Trophoblast cell (in vitro differentiated cells and primary cell): ENCODE results near the gene THADA.

Experiments used
- DNase-seq, 2 donors: peaks; one replicate each; pipeline ENCODE4 v3.0.0-alpha.2; 2016
- H2AFZ ChIP-seq: 2 replicates; pipeline ENCODE4 v1.6.1; 2013; ENCODE audit warnings: low read length, moderate library complexity, mild to moderate bottlenecking; ENCODE audit not compliant: insufficient read depth, poor library complexity
- H2AK5ac ChIP-seq: 2 replicates; pipeline ENCODE4 v1.6.1; 2013; ENCODE audit warnings: mild to moderate bottlenecking, low read length
- H2BK120ac ChIP-seq: 2 replicates; pipeline ENCODE4 v1.6.1; 2013; ENCODE audit warnings: low read length, mild to moderate bottlenecking, moderate library complexity; ENCODE audit not compliant: insufficient read depth, poor library complexity
- H2BK12ac ChIP-seq: 2 replicates; pipeline ENCODE4 v1.6.1; 2013; ENCODE audit warnings: mild to moderate bottlenecking, low read length, moderate library complexity
- H2BK5ac ChIP-seq: 2 replicates; pipeline ENCODE4 v1.6.1; 2013; ENCODE audit warnings: low read length, low read depth, moderate library complexity, mild to moderate bottlenecking; ENCODE audit not compliant: poor library complexity
- H3K14ac ChIP-seq: 2 replicates; pipeline ENCODE4 v1.6.1; 2013; ENCODE audit warnings: mild to moderate bottlenecking, low read length
- H3K18ac ChIP-seq: 2 replicates; pipeline ENCODE4 v1.6.1; 2013; ENCODE audit warnings: mild to moderate bottlenecking, low read length
- H3K23ac ChIP-seq: 2 replicates; pipeline ENCODE4 v1.6.1; 2013; ENCODE audit warnings: low read length
- H3K27ac ChIP-seq: 2 replicates; pipeline ENCODE4 v1.5.1; 2013; ENCODE audit warnings: low read depth, mild to moderate bottlenecking, inconsistent platforms, low read length, moderate library complexity
- H3K27me3 ChIP-seq: 2 replicates; pipeline ENCODE4 v1.6.1; 2013; ENCODE audit warnings: inconsistent platforms, mild to moderate bottlenecking, low read length, moderate library complexity; ENCODE audit not compliant: insufficient read depth
- H3K36me3 ChIP-seq, 2 experiments: 1 replicate in 1 of 2; 2 replicates in 1 of 2; pipeline ENCODE4 v1.6.1; 2013; ENCODE audit warnings: low read length in 2 of 2, mild to moderate bottlenecking in 2 of 2, moderate library complexity in 1 of 2; ENCODE audit not compliant: insufficient read depth in 2 of 2, control insufficient read depth in 1 of 2
- H3K4ac ChIP-seq: 2 replicates; pipeline ENCODE4 v1.6.1; 2013; ENCODE audit warnings: low read depth, mild to moderate bottlenecking, low read length, moderate library complexity
- H3K4me1 ChIP-seq, 2 experiments: 1 replicate in 1 of 2; 2 replicates in 1 of 2; pipeline ENCODE4 v1.6.1; 2013; ENCODE audit warnings: low read length in 2 of 2, mild to moderate bottlenecking in 2 of 2, moderate library complexity in 1 of 2; ENCODE audit not compliant: insufficient read depth in 2 of 2, control insufficient read depth in 1 of 2
- H3K4me2 ChIP-seq: 2 replicates; pipeline ENCODE4 v1.6.1; 2013; ENCODE audit warnings: inconsistent platforms, mild to moderate bottlenecking, low read length, moderate library complexity
- H3K4me3 ChIP-seq: 2 replicates; pipeline ENCODE4 v1.5.1; 2013; ENCODE audit warnings: mild to moderate bottlenecking, low read depth, low read length, inconsistent platforms
- H3K79me1 ChIP-seq: one replicate; pipeline ENCODE4 v1.6.1; 2013; ENCODE audit warnings: low read length
- H3K79me2 ChIP-seq: 2 replicates; pipeline ENCODE4 v1.6.1; 2013; ENCODE audit warnings: low read length, mild to moderate bottlenecking; ENCODE audit not compliant: control insufficient read depth, insufficient read depth, poor library complexity
- H3K9ac ChIP-seq: 2 replicates; pipeline ENCODE4 v1.6.1; 2013; ENCODE audit warnings: mild to moderate bottlenecking, low read length
- H3K9me3 ChIP-seq: 2 replicates; pipeline ENCODE4 v1.6.1; 2013; ENCODE audit warnings: low read depth, mild to moderate bottlenecking, control low read depth, inconsistent platforms, low read length; ENCODE audit not compliant: insufficient read depth
- H4K12ac ChIP-seq: 2 replicates; pipeline ENCODE4 v1.6.1; 2013; ENCODE audit warnings: low read depth, mild to moderate bottlenecking, low read length, moderate library complexity
- H4K8ac ChIP-seq: 2 replicates; pipeline ENCODE4 v1.6.1; 2013; ENCODE audit warnings: low read depth, mild to moderate bottlenecking, low read length, moderate library complexity
- H4K91ac ChIP-seq: one replicate; pipeline ENCODE4 v1.6.1; 2013; ENCODE audit warnings: low read depth, mild to moderate bottlenecking, low read length, moderate library complexity
- WGBS: extraction: QIAGEN DNeasy Blood & Tissue Kit; methylation state at CpG from one replicate; pipeline ENCODE4 v1.1.7; 2013; ENCODE audit warnings: missing lambda C conversion rate; ENCODE audit not compliant: insufficient read length, insufficient coverage; ENCODE audit errors: extremely low coverage; 5-methylcytosine and 5-hydroxymethylcytosine counted together

THADA gene

DNA sequence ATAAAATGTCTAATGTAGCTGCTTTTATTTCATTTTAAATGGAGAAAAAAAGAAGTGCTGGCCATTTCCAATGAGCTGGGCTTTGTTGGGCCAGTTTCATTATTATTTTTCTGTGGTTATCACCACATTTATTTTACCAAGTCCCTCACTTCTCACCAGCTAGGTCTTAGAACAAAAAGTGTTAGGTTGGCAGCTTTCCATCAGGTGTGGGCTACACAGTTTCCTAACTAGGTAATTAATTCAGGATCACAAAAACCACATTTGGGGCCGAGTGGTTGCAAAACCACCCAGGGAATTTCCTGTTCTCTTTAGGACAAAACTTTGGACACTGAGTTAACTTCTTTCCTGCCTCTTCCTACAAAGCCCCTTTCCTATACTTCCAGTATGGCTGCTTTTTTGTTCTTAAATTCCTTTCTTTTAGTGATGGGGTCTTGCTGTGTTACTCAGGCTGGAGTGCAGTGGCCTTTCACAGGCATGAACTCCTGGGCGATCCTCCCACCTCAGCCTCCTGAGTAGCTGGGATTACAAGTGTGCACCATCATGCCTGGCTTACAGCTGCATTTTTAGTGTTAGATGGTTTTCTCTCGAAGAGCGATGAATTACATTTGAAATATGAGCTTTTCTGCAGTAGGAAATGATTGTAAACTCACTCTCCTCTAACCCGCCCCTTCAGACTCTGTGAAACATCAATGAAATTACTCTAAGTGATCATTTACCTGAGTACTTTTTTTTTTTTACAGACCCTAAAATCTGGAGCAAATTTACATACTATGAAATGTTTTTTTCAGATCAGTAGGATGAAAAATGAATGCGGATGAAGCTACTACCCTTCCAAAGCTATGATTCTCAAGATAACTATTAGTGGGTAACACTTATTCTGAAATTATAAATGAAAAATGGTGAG is 366.8 kb downstream of the THADA start:
- no peak overlapping the region for H2AFZ ChIP-seq
- no peak overlapping the region for H4K91ac ChIP-seq
- no CpG with 5 or more reads among the region's 6 CpGs for WGBS
- no peak overlapping the region for H3K9ac ChIP-seq
- no peak overlapping the region for H4K8ac ChIP-seq
- no peak overlapping the region for H3K23ac ChIP-seq
- no peak overlapping the region for H3K18ac ChIP-seq
- H2AK5ac ChIP-seq: no peak overlapping the region
- no peak overlapping the region for H3K4ac ChIP-seq
- H3K4me2 ChIP-seq: no peak overlapping the region
- H2BK12ac ChIP-seq: no peak overlapping the region
- H3K27me3 ChIP-seq: no peaks in the 10 kb centered on the region
- peak overlapping the region; percentile 12 for H3K27ac ChIP-seq
- H3K4me3 ChIP-seq: no peak overlapping the region
- H3K79me2 ChIP-seq: peaks cover 35% of the 10 kb centered on the region
- no peak overlapping the region for H4K12ac ChIP-seq
- H3K36me3 ChIP-seq: peaks cover 14 to 18% of the 10 kb centered on the region in 2 experiments
- peaks cover 35% of the 10 kb centered on the region for H3K79me1 ChIP-seq
- no peak overlapping the region for H2BK120ac ChIP-seq
- no peaks in the 10 kb centered on the region for H3K9me3 ChIP-seq
- peaks cover 11 to 12% of the 10 kb centered on the region in 2 experiments for H3K4me1 ChIP-seq
- DNase-seq: no peak
- H2BK5ac ChIP-seq: no peak overlapping the region
- no peak overlapping the region for H3K14ac ChIP-seq

DNA sequence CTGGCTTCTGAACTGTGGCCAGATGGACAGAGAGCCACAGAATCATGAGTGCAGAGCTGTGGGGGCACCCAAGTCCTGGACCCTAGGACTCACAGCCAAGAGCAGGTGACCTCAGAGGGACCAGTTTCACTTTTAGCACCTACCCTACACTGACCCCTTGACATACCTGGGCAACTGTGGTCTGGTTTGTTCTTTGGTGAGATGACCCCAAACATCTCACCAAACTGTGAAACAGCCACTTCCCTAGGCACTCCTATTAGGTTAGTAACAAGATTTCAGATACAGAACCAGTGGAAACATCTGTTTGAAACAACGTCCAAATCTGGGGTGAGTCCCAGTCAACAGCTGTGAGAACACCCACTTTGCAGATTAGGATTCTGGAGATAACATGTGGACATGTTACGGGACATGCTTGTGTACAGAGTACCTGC is 367.5 kb downstream of the THADA start:
- no peak for DNase-seq
- no peak overlapping the region for H3K4me3 ChIP-seq
- H3K79me2 ChIP-seq: peaks cover 37% of the 10 kb centered on the region
- H2BK120ac ChIP-seq: no peak overlapping the region
- H3K9ac ChIP-seq: no peak overlapping the region
- no peak overlapping the region for H3K23ac ChIP-seq
- H3K4me1 ChIP-seq: peaks cover 11 to 12% of the 10 kb centered on the region in 2 experiments
- no peak overlapping the region for H2AFZ ChIP-seq
- peak overlapping the region; percentile 9 for H3K18ac ChIP-seq
- no peak overlapping the region for H3K4ac ChIP-seq
- peak overlapping the region; percentile 34 for H2AK5ac ChIP-seq
- H2BK12ac ChIP-seq: peak overlapping the region; percentile 37
- no peak overlapping the region for H4K12ac ChIP-seq
- H3K79me1 ChIP-seq: peaks cover 36% of the 10 kb centered on the region
- no peak overlapping the region for H4K91ac ChIP-seq
- no peak overlapping the region for H3K4me2 ChIP-seq
- H3K14ac ChIP-seq: peak overlapping the region; percentile 13
- no peak overlapping the region for H2BK5ac ChIP-seq
- no CpG with 5 or more reads among the region's 2 CpGs for WGBS
- no peak overlapping the region for H3K27ac ChIP-seq
- no peak overlapping the region for H4K8ac ChIP-seq
- H3K27me3 ChIP-seq: no peaks in the 10 kb centered on the region
- no peaks in the 10 kb centered on the region for H3K9me3 ChIP-seq
- peaks cover 15 to 18% of the 10 kb centered on the region in 2 experiments for H3K36me3 ChIP-seq

DNA sequence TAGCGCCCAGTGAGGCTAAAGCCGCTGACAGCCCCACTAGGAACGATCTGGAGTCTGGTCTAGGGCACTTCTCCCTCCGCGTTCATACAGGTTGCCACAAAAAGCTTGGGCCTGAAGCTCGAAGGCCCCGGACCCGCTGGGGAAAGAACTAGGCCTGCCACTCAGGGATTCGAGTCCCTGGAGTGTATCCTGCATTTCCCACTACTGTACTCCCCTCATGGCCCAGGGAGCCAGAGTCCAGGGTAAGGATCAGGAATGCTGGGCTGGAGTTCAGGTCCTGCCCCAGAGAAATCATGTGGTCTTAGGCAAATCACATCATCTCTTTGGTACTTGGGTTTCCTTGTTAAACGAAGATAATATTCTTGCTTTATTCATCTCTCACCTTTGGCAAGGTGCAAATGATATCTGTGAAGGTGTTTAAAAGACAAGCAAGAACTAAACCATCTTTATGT is 368.0 kb downstream of the THADA start:
- Histone ChIP-seq H3K27me3 (no peaks in the 10 kb centered on the region), H3K4ac (peak overlapping the region; percentile 60), H2BK12ac (peak overlapping the region; percentile 66), H2AK5ac (peak overlapping the region; percentile 11), H2BK5ac (peak overlapping the region; percentile 82), H3K79me2 (peaks cover 37% of the 10 kb centered on the region), H2BK120ac (peak overlapping the region; percentile 83), H3K4me3 (peak overlapping the region; percentile 73), H3K9ac (peak overlapping the region; percentile 81), H3K27ac (peak overlapping the region; percentile 83), H4K8ac (peak overlapping the region; percentile 76), H4K12ac (peak overlapping the region; percentile 76), H3K23ac (no peak overlapping the region), H3K79me1 (peaks cover 36% of the 10 kb centered on the region), H3K18ac (peak overlapping the region; percentile 82), H4K91ac (peak overlapping the region; percentile 91), H3K4me1 (peaks cover 11 to 12% of the 10 kb centered on the region in 2 experiments), H3K14ac (peak overlapping the region; percentile 91), H3K4me2 (peak overlapping the region; percentile 74), H2AFZ (peak overlapping the region; percentile 73), H3K36me3 (peaks cover 15 to 18% of the 10 kb centered on the region in 2 experiments), H3K9me3 (no peaks in the 10 kb centered on the region)
- peak in 1 of 2 donors; percentile 28 for DNase-seq
- no CpG with 5 or more reads among the region's 10 CpGs for WGBS

DNA sequence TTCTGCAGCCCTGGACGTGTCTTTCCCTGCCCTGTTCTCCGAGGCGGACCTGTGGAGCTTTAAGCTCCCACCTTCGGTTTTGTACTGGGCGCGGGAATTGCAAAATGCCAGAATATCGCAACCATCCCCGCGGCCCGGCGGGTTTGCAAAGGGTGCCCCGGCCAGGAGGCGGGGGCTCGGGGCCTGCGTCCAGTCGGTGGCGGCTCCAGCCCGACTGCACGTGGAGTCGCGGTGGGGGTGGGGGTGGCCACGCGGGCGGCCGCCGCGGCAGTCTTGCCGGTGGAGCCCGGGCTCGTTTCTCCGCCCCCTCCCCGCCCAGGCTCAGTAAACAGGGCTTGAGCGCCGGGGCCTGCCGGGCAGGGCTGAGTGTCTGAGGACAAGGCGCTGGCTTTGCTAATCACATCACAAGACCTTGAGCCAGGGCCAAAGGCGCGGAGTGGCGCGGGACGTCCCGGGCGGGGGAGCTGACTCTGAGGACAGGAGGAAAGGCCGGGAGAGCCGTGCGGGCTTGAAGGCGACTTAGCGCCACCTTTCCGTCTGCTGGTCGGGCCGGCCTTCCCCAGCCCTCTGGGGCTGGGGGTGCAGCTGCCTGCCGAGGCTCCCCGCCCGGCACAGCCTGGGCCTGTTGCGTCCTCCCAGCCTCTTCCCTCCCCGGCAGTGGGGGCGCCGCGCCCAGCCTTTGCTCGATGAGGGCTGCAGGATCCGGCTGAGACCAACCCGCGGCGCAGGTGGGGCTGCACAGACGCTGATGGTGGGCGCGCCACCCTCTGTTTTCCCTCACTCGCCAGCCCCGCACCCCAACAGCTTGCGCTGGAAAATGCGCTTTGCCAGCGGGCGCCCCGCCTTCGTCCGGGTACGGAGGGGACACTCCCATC is 368.6 kb downstream of the THADA start:
- no peak overlapping the region for H3K23ac ChIP-seq
- peaks cover 37% of the 10 kb centered on the region for H3K79me2 ChIP-seq

More for the DNA sequence above, 368.6 kb downstream of the THADA start:
- Histone ChIP-seq H2AK5ac (peak overlapping the region; percentile 50), H3K14ac (peak overlapping the region; percentile 91), H2BK12ac (peak overlapping the region; percentile 66), H4K12ac (peak overlapping the region; percentile 76), H2AFZ (peak overlapping the region; percentile 73), H3K18ac (peak overlapping the region; percentile 82), H3K9ac (peak overlapping the region; percentile 81), H3K4me2 (peak overlapping the region; percentile 74), H4K8ac (peak overlapping the region; percentile 76), H2BK120ac (peak overlapping the region; percentile 83), H3K79me1 (peaks cover 36% of the 10 kb centered on the region), H3K4ac (peak overlapping the region; percentile 60), H3K9me3 (no peaks in the 10 kb centered on the region), H3K4me3 (peak overlapping the region; percentile 73), H3K36me3 (peaks cover 15% of the 10 kb centered on the region in 2 experiments), H3K27me3 (no peaks in the 10 kb centered on the region), H4K91ac (peak overlapping the region; percentile 91), H2BK5ac (peak overlapping the region; percentile 82), H3K27ac (peak overlapping the region; percentile 83), H3K4me1 (peaks cover 11 to 12% of the 10 kb centered on the region in 2 experiments)
- peak; percentile 85 to 88 for DNase-seq
- WGBS: no CpG with 5 or more reads among the region's 77 CpGs
